H9 (cell line): Measurements from ENCODE around the gene TLR10. TPM values are rescaled to one million over a fixed set of nuclear protein-coding genes. Genes with fewer than 3 reads are reported as not detected.
"Not testable (repeated sequence)": the region's sequence is repeated elsewhere in the genome, so short reads cannot be mapped to it uniquely, and the experiment has no call there.

Experiments used
- DNase-seq: peaks from one replicate; pipeline ENCODE4 v3.0.0-alpha.2; 2017
- H2AFZ ChIP-seq: one replicate; pipeline ENCODE4 v1.6.1; 2013; ENCODE audit warnings: mild to moderate bottlenecking, low read length, control low read depth, moderate library complexity
- H2AK5ac ChIP-seq: 2 replicates; pipeline ENCODE4 v1.6.1; 2013; ENCODE audit warnings: low read length, control low read depth, mixed read lengths; ENCODE audit not compliant: insufficient read length
- H2BK120ac ChIP-seq: one replicate; pipeline ENCODE4 v1.6.1; 2013; ENCODE audit warnings: low read depth, mild to moderate bottlenecking, low read length, control low read depth, inconsistent platforms; ENCODE audit not compliant: poor library complexity, severe bottlenecking
- H2BK12ac ChIP-seq: 2 replicates; pipeline ENCODE4 v1.6.1; 2013; ENCODE audit warnings: low read length, control low read depth, mixed read lengths, low read depth; ENCODE audit not compliant: insufficient read length
- H2BK15ac ChIP-seq: 2 replicates; pipeline ENCODE4 v1.6.1; 2013; ENCODE audit warnings: low read depth, low read length, control low read depth
- H2BK20ac ChIP-seq: one replicate; pipeline ENCODE4 v1.6.1; 2013; ENCODE audit warnings: low read depth, mild to moderate bottlenecking, low read length, control low read depth, inconsistent platforms; ENCODE audit not compliant: poor library complexity, severe bottlenecking
- H2BK5ac ChIP-seq: 2 replicates; pipeline ENCODE4 v1.6.1; 2013; ENCODE audit warnings: low read length, control low read depth, mixed read lengths; ENCODE audit not compliant: insufficient read length
- H3K14ac ChIP-seq: 2 replicates; pipeline ENCODE4 v1.6.1; 2013; ENCODE audit warnings: low read length, control low read depth; ENCODE audit not compliant: insufficient read depth
- H3K18ac ChIP-seq: 2 replicates; pipeline ENCODE4 v1.6.1; 2013; ENCODE audit warnings: low read depth, mild to moderate bottlenecking, mixed read lengths, low read length, control low read depth; ENCODE audit not compliant: insufficient read length
- H3K23ac ChIP-seq: 2 replicates; pipeline ENCODE4 v1.6.1; 2013; ENCODE audit warnings: low read length, control low read depth, mixed read lengths, low read depth; ENCODE audit not compliant: insufficient read length
- H3K23me2 ChIP-seq: 2 replicates; pipeline ENCODE4 v1.6.1; 2013; ENCODE audit warnings: low read depth, mild to moderate bottlenecking, mixed read lengths, low read length, control low read depth; ENCODE audit not compliant: insufficient read length, poor library complexity, severe bottlenecking
- H3K27ac ChIP-seq: 2 replicates; pipeline ENCODE4 v1.5.1; 2013; ENCODE audit warnings: low read length, control low read depth, mixed read lengths, low read depth; ENCODE audit not compliant: insufficient read length
- H3K27me3 ChIP-seq: 2 replicates; pipeline ENCODE4 v1.6.1; 2013; ENCODE audit warnings: low read length, control low read depth, inconsistent platforms; ENCODE audit not compliant: insufficient read depth
- H3K4ac ChIP-seq: 2 replicates; pipeline ENCODE4 v1.6.1; 2013; ENCODE audit warnings: low read depth, mild to moderate bottlenecking, control low read depth, inconsistent platforms, low read length, moderate library complexity
- H3K4me1 ChIP-seq: 2 replicates; pipeline ENCODE4 v1.6.1; 2013; ENCODE audit warnings: low read length, control low read depth, inconsistent platforms; ENCODE audit not compliant: insufficient read depth
- H3K4me2 ChIP-seq: 2 replicates; pipeline ENCODE4 v1.6.1; 2013; ENCODE audit warnings: low read length, control low read depth, mixed read lengths; ENCODE audit not compliant: insufficient read length, insufficient read depth
- H3K56ac ChIP-seq: 2 replicates; pipeline ENCODE4 v1.6.1; 2013; ENCODE audit warnings: low read depth, mild to moderate bottlenecking, mixed read lengths, low read length, control low read depth; ENCODE audit not compliant: insufficient read length
- H3K79me1 ChIP-seq: 2 replicates; pipeline ENCODE4 v1.6.1; 2013; ENCODE audit warnings: low read depth, mild to moderate bottlenecking, moderate library complexity, low read length, control low read depth, inconsistent platforms; ENCODE audit not compliant: insufficient read depth, poor library complexity, severe bottlenecking
- H3K79me2 ChIP-seq: 2 replicates; pipeline ENCODE4 v1.6.1; 2013; ENCODE audit warnings: low read length, control low read depth, inconsistent platforms; ENCODE audit not compliant: insufficient read depth
- H3K9ac ChIP-seq: 2 replicates; pipeline ENCODE4 v1.6.1; 2013; ENCODE audit warnings: low read length, control low read depth, mixed read lengths; ENCODE audit not compliant: insufficient read length; ENCODE audit errors: extremely low read depth
- H3K9me3 ChIP-seq: one replicate; pipeline ENCODE4 v1.6.1; 2013; ENCODE audit warnings: low read depth, low read length, inconsistent platforms; ENCODE audit not compliant: control insufficient read depth
- H3T11ph ChIP-seq: one replicate; pipeline ENCODE4 v1.6.1; 2013; ENCODE audit warnings: mild to moderate bottlenecking, low read length, control low read depth, inconsistent platforms
- H4K20me1 ChIP-seq: one replicate; pipeline ENCODE4 v1.6.1; 2013; ENCODE audit not compliant: control insufficient read depth, insufficient read length, insufficient read depth
- H4K5ac ChIP-seq: 2 replicates; pipeline ENCODE4 v1.6.1; 2013; ENCODE audit warnings: low read depth, mild to moderate bottlenecking, mixed read lengths, low read length, control low read depth; ENCODE audit not compliant: insufficient read length
- H4K8ac ChIP-seq: replicated peaks from 2 replicates; pipeline ENCODE4 v1.6.1; 2013; ENCODE audit warnings: low read length, control low read depth, mixed read lengths, low read depth; ENCODE audit not compliant: insufficient read length
- H4K91ac ChIP-seq: 2 replicates; pipeline ENCODE4 v1.6.1; 2013; ENCODE audit warnings: low read depth, mild to moderate bottlenecking, moderate library complexity, mixed read lengths, low read length, control low read depth; ENCODE audit not compliant: insufficient read length
- H3K27ac Mint-ChIP-seq, 3 experiments: 2 replicates in 2 of 3; 3 replicates in 1 of 3; pipeline ENCODE4 v1.8.0; 2020 to 2021; ENCODE audit warnings: mixed read lengths in 3 of 3, mild to moderate bottlenecking in 1 of 3, moderate library complexity in 1 of 3
- H3K27me3 Mint-ChIP-seq: 2 replicates; pipeline ENCODE4 v1.8.0; 2021; ENCODE audit warnings: low read depth, mild to moderate bottlenecking, moderate library complexity, mixed read lengths
- H3K36me3 Mint-ChIP-seq, 3 experiments: 2 replicates in 2 of 3; 3 replicates in 1 of 3; pipeline ENCODE4 v1.8.0; 2020 to 2021; ENCODE audit warnings: low read depth in 3 of 3, mixed read lengths in 3 of 3; ENCODE audit not compliant: insufficient read depth in 1 of 3
- H3K4me1 Mint-ChIP-seq, 2 experiments: 2 replicates each; pipeline ENCODE4 v1.8.0; 2020; ENCODE audit warnings: mixed read lengths in 2 of 2
- H3K4me3 Mint-ChIP-seq, 2 experiments: 2 replicates in 1 of 2; 3 replicates in 1 of 2; pipeline ENCODE4 v1.8.0; 2020 to 2021; ENCODE audit warnings: mild to moderate bottlenecking in 2 of 2, mixed read lengths in 2 of 2, moderate library complexity in 1 of 2
- H3K9me3 Mint-ChIP-seq, 2 experiments: 2 replicates in 1 of 2; 3 replicates in 1 of 2; pipeline ENCODE4 v1.8.0; 2020; ENCODE audit warnings: mild to moderate bottlenecking in 2 of 2, mixed read lengths in 2 of 2, moderate library complexity in 1 of 2
- WGBS: extraction: QIAGEN DNeasy Blood & Tissue Kit; methylation state at CpG from one replicate; pipeline ENCODE4 v1.1.7; 2013; ENCODE audit warnings: missing lambda C conversion rate, low lambda C conversion rate, mixed read lengths; ENCODE audit not compliant: insufficient read length; ENCODE audit errors: extremely low coverage; 5-methylcytosine and 5-hydroxymethylcytosine counted together
- total RNA-seq: library from RNA; stranded (reverse); gene quantifications from 2 replicates; pipeline ENCODE4 v1.2.1, GENCODE V29; 2021
- TF ChIP-seq, protein P1 (sequence below): fragments of 200-600 bp; sonication (generic); conservative IDR thresholded peaks from 3 replicates; pipeline ENCODE4 v1.8.0; 2021; ENCODE audit warnings: antibody characterized with exemption, mild to moderate bottlenecking

The TLR10 gene
- total RNA-seq, 1 experiment from 2014 or later: not detected

DNA sequence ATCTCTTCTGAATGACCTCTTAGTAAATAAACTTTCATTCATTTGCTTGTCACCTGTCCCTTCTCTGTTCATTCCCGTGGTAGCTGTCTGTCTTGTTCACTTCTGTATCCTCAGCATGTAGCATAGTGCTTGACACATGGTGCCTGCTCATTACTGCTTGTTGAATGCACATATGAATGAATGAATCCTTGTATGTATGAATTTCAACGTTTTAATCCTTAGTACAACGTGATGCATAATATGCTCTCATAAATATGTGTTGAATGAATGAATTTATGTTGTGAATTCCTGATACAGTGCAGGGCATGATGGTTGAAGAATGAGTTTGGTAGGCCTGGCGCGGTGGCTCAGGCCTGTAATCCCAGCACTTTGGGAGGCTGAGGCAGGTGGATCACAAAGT lies 3.0 kb downstream of the TLR10 start:
- H4K91ac ChIP-seq: no peak overlapping the region
- no peak overlapping the region for H3K4ac ChIP-seq
- no peak overlapping the region for H3K18ac ChIP-seq
- H3K36me3 Mint-ChIP-seq: no peaks in the 10 kb centered on the region
- no peak overlapping the region for H3K23ac ChIP-seq
- H3K4me2 ChIP-seq: no peak overlapping the region
- TF ChIP-seq, protein P1, sequence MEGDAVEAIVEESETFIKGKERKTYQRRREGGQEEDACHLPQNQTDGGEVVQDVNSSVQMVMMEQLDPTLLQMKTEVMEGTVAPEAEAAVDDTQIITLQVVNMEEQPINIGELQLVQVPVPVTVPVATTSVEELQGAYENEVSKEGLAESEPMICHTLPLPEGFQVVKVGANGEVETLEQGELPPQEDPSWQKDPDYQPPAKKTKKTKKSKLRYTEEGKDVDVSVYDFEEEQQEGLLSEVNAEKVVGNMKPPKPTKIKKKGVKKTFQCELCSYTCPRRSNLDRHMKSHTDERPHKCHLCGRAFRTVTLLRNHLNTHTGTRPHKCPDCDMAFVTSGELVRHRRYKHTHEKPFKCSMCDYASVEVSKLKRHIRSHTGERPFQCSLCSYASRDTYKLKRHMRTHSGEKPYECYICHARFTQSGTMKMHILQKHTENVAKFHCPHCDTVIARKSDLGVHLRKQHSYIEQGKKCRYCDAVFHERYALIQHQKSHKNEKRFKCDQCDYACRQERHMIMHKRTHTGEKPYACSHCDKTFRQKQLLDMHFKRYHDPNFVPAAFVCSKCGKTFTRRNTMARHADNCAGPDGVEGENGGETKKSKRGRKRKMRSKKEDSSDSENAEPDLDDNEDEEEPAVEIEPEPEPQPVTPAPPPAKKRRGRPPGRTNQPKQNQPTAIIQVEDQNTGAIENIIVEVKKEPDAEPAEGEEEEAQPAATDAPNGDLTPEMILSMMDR: no peak
- H2BK12ac ChIP-seq: no peak overlapping the region
- H3K79me1 ChIP-seq: no peaks in the 10 kb centered on the region
- no peak overlapping the region for H2BK5ac ChIP-seq
- no peaks in the 10 kb centered on the region for H3K79me2 ChIP-seq
- no peaks in the 10 kb centered on the region for H3K4me1 ChIP-seq
- no peak overlapping the region for H3K9ac ChIP-seq
- no peak overlapping the region for H3K56ac ChIP-seq
- H3K4me3 Mint-ChIP-seq: no peak overlapping the region
- no peak overlapping the region for H2BK120ac ChIP-seq
- H3K4me1 Mint-ChIP-seq: no peaks in the 10 kb centered on the region
- no peak overlapping the region for H2AK5ac ChIP-seq
- no peak overlapping the region for H2BK20ac ChIP-seq
- no peak overlapping the region for H4K8ac ChIP-seq
- H3K27ac Mint-ChIP-seq: no peak overlapping the region
- no peak overlapping the region for H2AFZ ChIP-seq
- DNase-seq: no peak
- no peaks in the 10 kb centered on the region for H3K27me3 ChIP-seq
- H3K14ac ChIP-seq: no peak overlapping the region
- H4K5ac ChIP-seq: no peak overlapping the region
- no peaks in the 10 kb centered on the region; the same call in none of the 2 replicates for H3K27me3 Mint-ChIP-seq
- H3K9me3 Mint-ChIP-seq: peaks cover 3 to 4% of the 10 kb centered on the region in 2 experiments; a peak in 2 of 5 replicates
- H3K9me3 ChIP-seq: no peaks in the 10 kb centered on the region
- no peaks in the 10 kb centered on the region for H3K23me2 ChIP-seq
- no peak overlapping the region for H3T11ph ChIP-seq
- no peak overlapping the region for H3K27ac ChIP-seq
- no CpG with 5 or more reads among the region's 5 CpGs for WGBS
- no peaks in the 10 kb centered on the region for H4K20me1 ChIP-seq
- H2BK15ac ChIP-seq: no peak overlapping the region

DNA sequence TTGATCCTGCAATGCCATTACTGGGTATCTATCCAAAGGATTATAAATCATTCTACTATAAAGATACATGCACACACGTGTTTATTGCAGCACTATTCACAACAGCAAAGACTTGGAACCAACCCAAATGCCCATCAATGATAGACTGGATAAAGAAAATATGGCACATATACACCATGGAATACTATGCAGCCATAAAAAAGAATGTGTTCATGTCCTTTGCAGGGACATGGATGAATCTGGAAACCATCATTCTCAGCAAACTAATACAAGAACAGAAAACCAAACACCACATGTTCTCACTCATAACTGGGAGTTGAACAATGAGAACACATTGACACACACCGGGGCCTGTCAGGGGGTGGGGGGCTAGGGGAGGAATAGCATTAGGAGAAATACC lies 4.9 kb downstream of the TLR10 start:
- H3K23me2 ChIP-seq: not testable (repeated sequence)
- no CpG with 5 or more reads among the region's 2 CpGs for WGBS

More for the DNA sequence above, 4.9 kb downstream of the TLR10 start:
- H2BK15ac ChIP-seq, H4K5ac ChIP-seq, H3K18ac ChIP-seq, H3K27me3 ChIP-seq, H3K9me3 ChIP-seq, H3K27ac Mint-ChIP-seq, H3K4me2 ChIP-seq, H3K79me2 ChIP-seq, H3K4me1 ChIP-seq, H4K20me1 ChIP-seq, H2BK20ac ChIP-seq, H2BK12ac ChIP-seq, H3K79me1 ChIP-seq, H3K9ac ChIP-seq, H3T11ph ChIP-seq, H3K4me3 Mint-ChIP-seq, H3K56ac ChIP-seq, H2AFZ ChIP-seq, H3K27ac ChIP-seq, H3K9me3 Mint-ChIP-seq, H3K23ac ChIP-seq, H3K14ac ChIP-seq, H2BK120ac ChIP-seq, DNase-seq, H2AK5ac ChIP-seq, H4K91ac ChIP-seq, H3K4me1 Mint-ChIP-seq, H3K4ac ChIP-seq, H2BK5ac ChIP-seq, H3K36me3 Mint-ChIP-seq, H4K8ac ChIP-seq, H3K27me3 Mint-ChIP-seq: not testable (repeated sequence)
